Ishikawa (cell line): ENCODE results near the gene SELENOI.

ENCODE experiments used
- CREB1 ChIP-seq: IDR thresholded peaks from 2 replicates; pipeline ENCODE4 v1.6.1; 2012; ENCODE audit warnings: low read depth
- EP300 ChIP-seq: IDR thresholded peaks from 2 replicates; pipeline ENCODE4 v1.6.1; 2012; ENCODE audit warnings: borderline replicate concordance
- NFIC ChIP-seq: IDR thresholded peaks from 2 replicates; pipeline ENCODE4 v1.6.1; 2012
- ZBTB7A ChIP-seq: IDR thresholded peaks from 2 replicates; pipeline ENCODE4 v1.6.1; 2012; ENCODE audit warnings: low read depth
- TF ChIP-seq, protein P1 (sequence below): IDR thresholded peaks from 2 replicates; pipeline ENCODE4 v1.6.1; 2012; ENCODE audit warnings: low read depth, mild to moderate bottlenecking

DNA sequence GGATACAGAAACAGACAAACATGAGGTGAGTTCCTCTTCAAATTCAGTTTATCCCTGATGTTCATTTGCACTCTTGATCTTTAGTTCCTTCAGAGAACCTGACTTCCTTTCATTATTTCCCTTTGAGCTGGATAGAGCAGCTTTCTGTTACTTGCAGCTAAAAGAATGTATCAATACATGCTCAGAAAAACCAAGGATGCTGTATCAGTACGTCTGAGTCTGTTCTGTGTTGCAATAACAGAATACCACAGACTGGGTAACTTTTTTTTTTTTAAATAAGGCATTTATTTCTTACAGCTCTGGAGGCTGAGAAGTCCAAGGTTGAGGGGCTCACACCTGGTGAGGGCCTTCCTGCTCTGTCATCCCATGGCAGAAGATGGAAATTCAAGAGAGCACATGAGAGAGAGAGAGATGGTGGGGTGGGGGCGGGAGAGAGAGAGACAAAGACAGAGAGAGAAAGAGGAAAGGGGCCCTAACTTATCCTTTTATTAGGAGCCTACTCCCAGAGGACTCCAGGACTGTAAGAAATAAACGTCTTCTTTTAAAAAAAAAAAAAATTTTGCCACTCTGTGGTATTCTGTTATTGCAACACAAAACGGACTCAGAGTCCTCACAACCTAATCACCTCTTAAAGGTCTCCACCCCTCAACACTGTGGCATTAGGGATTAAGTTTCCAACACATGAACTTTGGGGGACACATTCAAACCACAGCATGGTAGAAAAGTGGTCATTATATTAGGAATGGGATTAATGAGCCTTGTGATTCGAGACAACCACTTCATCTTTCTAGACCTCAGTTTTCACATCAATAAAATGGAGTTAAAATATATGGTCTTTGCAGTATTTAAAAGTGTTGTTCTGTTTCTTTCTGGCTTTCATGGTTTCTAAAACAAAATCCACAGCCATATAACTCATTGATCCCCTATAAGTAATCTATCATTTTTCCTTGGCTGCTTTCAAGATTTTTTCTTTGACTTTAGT lies 18.4 kb upstream of the SELENOI start:
- TF ChIP-seq, protein P1, sequence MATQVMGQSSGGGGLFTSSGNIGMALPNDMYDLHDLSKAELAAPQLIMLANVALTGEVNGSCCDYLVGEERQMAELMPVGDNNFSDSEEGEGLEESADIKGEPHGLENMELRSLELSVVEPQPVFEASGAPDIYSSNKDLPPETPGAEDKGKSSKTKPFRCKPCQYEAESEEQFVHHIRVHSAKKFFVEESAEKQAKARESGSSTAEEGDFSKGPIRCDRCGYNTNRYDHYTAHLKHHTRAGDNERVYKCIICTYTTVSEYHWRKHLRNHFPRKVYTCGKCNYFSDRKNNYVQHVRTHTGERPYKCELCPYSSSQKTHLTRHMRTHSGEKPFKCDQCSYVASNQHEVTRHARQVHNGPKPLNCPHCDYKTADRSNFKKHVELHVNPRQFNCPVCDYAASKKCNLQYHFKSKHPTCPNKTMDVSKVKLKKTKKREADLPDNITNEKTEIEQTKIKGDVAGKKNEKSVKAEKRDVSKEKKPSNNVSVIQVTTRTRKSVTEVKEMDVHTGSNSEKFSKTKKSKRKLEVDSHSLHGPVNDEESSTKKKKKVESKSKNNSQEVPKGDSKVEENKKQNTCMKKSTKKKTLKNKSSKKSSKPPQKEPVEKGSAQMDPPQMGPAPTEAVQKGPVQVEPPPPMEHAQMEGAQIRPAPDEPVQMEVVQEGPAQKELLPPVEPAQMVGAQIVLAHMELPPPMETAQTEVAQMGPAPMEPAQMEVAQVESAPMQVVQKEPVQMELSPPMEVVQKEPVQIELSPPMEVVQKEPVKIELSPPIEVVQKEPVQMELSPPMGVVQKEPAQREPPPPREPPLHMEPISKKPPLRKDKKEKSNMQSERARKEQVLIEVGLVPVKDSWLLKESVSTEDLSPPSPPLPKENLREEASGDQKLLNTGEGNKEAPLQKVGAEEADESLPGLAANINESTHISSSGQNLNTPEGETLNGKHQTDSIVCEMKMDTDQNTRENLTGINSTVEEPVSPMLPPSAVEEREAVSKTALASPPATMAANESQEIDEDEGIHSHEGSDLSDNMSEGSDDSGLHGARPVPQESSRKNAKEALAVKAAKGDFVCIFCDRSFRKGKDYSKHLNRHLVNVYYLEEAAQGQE, result no peak
- TF ChIP-seq CREB1 (no peak), ZBTB7A (no peak), EP300 (no peak), NFIC (no peak)
